ENCODE measurements around the gene PJVK. TPM values are rescaled to one million over a fixed set of nuclear protein-coding genes. Genes with fewer than 3 reads are reported as not detected.

The PJVK gene
- total and polyA plus RNA-seq, 10 of the 15 experiments (the other 5 are each of a cell fraction or from before 2014, with no cell fraction given): 1.8 to 6.8 (median 3.2) TPM

DNA sequence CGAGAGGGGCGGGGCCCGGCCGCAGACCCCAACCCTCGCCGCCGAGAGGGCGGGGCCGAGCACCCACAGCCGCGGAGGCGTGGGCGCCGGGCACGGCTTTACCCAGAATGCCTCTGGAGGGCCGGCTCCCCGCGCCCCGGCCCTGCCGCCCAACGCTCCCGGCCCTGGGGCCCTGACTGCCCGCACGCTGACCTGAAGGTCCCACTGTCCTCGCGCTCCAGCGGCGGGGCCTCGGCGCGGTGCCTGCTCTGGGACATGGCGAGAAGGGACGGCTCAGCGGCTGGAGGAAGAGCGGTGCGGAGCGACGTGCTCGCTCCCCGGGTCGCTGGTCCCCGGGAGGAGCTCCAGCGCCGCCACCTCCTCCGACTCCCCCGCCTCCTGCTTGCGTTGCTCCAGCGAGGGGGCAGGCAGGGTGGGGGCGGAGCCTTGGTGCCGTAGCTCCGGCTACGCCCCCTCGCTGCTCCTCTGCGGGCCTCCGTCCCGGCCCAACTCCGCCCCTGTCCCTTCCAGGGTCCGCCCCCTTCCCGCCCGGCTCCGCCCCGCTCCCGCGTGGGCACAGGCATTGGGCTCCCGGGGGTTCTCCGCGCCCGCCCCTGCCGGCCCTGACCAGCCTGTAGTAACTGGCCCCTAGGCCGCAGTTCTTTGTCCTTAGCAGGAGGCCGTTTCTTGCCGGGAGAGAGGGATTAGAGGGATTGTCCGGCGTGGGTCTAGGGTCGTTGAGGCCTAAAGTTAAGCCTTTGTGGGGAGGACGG is at the start of gene PJVK, which contains the start of gene PRKRA (continued):
- TF ChIP-seq, protein P1, sequence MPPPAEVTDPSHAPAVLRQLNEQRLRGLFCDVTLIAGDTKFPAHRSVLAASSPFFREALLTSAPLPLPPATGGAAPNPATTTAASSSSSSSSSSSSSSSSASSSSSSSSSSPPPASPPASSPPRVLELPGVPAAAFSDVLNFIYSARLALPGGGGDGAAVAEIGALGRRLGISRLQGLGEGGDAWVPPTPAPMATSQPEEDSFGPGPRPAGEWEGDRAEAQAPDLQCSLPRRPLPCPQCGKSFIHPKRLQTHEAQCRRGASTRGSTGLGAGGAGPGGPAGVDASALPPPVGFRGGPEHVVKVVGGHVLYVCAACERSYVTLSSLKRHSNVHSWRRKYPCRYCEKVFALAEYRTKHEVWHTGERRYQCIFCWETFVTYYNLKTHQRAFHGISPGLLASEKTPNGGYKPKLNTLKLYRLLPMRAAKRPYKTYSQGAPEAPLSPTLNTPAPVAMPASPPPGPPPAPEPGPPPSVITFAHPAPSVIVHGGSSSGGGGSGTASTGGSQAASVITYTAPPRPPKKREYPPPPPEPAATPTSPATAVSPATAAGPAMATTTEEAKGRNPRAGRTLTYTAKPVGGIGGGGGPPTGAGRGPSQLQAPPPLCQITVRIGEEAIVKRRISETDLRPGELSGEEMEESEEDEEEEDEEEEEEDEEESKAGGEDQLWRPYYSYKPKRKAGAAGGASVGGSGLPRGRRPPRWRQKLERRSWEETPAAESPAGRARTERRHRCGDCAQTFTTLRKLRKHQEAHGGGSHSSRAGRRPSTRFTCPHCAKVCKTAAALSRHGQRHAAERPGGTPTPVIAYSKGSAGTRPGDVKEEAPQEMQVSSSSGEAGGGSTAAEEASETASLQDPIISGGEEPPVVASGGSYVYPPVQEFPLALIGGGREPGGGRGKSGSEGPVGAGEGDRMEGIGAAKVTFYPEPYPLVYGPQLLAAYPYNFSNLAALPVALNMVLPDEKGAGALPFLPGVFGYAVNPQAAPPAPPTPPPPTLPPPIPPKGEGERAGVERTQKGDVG (CRISPR knock-in tag; IDR thresholded peaks at IDR 0.05): no peak
- peak; percentile 79 for TF ChIP-seq BACH1 (IDR thresholded peaks at IDR 0.05; ENCODE audit: borderline replicate concordance)
- TF ChIP-seq ELK1 (IDR thresholded peaks at IDR 0.05; ENCODE audit: low read depth, low read length): no peak
- TF ChIP-seq ZBTB11 (CRISPR knock-in tag; IDR thresholded peaks at IDR 0.05): no peak
- TF ChIP-seq RFX5 (IDR thresholded peaks at IDR 0.05; ENCODE audit: low read depth, low read length): no peak
- TF ChIP-seq TCF12 (IDR thresholded peaks at IDR 0.05; ENCODE audit: low read depth, low read length): 0 out of 2 replicates have a peak, but pooled peaks have one; percentile 24
- TF ChIP-seq RAD51 (IDR thresholded peaks at IDR 0.05): no peak
- TF ChIP-seq HCFC1 (IDR thresholded peaks at IDR 0.05; ENCODE audit: low read length): no peak; the same call in 1 of the 2 replicates
- TF ChIP-seq, protein P2, sequence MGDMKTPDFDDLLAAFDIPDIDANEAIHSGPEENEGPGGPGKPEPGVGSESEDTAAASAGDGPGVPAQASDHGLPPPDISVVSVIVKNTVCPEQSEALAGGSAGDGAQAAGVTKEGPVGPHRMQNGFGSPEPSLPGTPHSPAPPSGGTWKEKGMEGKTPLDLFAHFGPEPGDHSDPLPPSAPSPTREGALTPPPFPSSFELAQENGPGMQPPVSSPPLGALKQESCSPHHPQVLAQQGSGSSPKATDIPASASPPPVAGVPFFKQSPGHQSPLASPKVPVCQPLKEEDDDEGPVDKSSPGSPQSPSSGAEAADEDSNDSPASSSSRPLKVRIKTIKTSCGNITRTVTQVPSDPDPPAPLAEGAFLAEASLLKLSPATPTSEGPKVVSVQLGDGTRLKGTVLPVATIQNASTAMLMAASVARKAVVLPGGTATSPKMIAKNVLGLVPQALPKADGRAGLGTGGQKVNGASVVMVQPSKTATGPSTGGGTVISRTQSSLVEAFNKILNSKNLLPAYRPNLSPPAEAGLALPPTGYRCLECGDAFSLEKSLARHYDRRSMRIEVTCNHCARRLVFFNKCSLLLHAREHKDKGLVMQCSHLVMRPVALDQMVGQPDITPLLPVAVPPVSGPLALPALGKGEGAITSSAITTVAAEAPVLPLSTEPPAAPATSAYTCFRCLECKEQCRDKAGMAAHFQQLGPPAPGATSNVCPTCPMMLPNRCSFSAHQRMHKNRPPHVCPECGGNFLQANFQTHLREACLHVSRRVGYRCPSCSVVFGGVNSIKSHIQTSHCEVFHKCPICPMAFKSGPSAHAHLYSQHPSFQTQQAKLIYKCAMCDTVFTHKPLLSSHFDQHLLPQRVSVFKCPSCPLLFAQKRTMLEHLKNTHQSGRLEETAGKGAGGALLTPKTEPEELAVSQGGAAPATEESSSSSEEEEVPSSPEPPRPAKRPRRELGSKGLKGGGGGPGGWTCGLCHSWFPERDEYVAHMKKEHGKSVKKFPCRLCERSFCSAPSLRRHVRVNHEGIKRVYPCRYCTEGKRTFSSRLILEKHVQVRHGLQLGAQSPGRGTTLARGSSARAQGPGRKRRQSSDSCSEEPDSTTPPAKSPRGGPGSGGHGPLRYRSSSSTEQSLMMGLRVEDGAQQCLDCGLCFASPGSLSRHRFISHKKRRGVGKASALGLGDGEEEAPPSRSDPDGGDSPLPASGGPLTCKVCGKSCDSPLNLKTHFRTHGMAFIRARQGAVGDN (IDR thresholded peaks at IDR 0.05): peak; percentile 74; the same call in 1 of the 2 replicates
- no peak for TF ChIP-seq ATF7 (IDR thresholded peaks at IDR 0.05; ENCODE audit: low read depth)
- 0 out of 2 replicates have a peak, but pooled peaks have one; percentile 9 for TF ChIP-seq RCOR1 (conservative IDR thresholded peaks at IDR 0.05; ENCODE audit: low read depth, low read length)
- TF ChIP-seq CBX5 (IDR thresholded peaks at IDR 0.05; ENCODE audit: low read depth): no peak; the same call in 1 of the 2 replicates
- TF ChIP-seq, protein P3, sequence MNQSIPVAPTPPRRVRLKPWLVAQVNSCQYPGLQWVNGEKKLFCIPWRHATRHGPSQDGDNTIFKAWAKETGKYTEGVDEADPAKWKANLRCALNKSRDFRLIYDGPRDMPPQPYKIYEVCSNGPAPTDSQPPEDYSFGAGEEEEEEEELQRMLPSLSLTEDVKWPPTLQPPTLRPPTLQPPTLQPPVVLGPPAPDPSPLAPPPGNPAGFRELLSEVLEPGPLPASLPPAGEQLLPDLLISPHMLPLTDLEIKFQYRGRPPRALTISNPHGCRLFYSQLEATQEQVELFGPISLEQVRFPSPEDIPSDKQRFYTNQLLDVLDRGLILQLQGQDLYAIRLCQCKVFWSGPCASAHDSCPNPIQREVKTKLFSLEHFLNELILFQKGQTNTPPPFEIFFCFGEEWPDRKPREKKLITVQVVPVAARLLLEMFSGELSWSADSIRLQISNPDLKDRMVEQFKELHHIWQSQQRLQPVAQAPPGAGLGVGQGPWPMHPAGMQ (IDR thresholded peaks at IDR 0.05; ENCODE audit: borderline replicate concordance): no peak
- no peak for TF ChIP-seq NRF1 (conservative IDR thresholded peaks at IDR 0.05; ENCODE audit: low read depth, low read length)
- TF ChIP-seq IRF4 (IDR thresholded peaks at IDR 0.05; ENCODE audit: low read depth, low read length): no peak
